ENCODE results near the gene PLEKHA7.

- TF ChIP-seq CTCF (conservative IDR thresholded peaks at IDR 0.05; ENCODE audit: low read depth, low read length) (no peak), EZH2 (IDR thresholded peaks at IDR 0.05; ENCODE audit: low read length, unreplicated experiment) (no peak)
These were observed 233.3 kb downstream of the PLEKHA7 start for GRCh38 chr11:16780698-16781550.

Data from PC-3 (cell line).